Pancreas (tissue), 10 donors: Measurements from ENCODE around the gene C16orf46. TPM values are rescaled to one million over a fixed set of nuclear protein-coding genes. Genes with fewer than 3 reads are reported as not detected.

Source experiments
- ATAC-seq, 4 donors: fragments of 200-7000 bp; cut with Tn5 transposase; one replicate each; pipeline versions ENCODE4 v1.8.0 to v1.9.1; 2020; ENCODE audit warnings: mild to moderate bottlenecking in 4 of 4, moderate library complexity in 4 of 4
- DNase-seq, 6 donors: peaks; one replicate each; pipeline ENCODE4 v3.0.0-alpha.2; 2020
- FAIRE-seq: peaks from 2 replicates; lab custom pipeline; 2012; peaks lifted over from hg19 to GRCh38; lab: Jason Lieb, UNC
- H3K27ac ChIP-seq, 4 donors: fragments of 200-600 bp; sonication (generic); 1 replicate in 3 of 4; 2 replicates in 1 of 4; pipeline versions ENCODE4 v1.5.0 to v1.8.0; 2020
- H3K27me3 ChIP-seq, 4 donors: fragments of 200-600 bp; one replicate each; pipeline ENCODE4 v1.8.0; 2021
- H3K36me3 ChIP-seq, 3 donors: fragments of 200-600 bp; sonication (generic) in 1 of 3; one replicate each; pipeline versions ENCODE4 v1.5.0 to v1.8.0; 2020 to 2021
- H3K4me1 ChIP-seq, 3 donors: fragments of 200-600 bp; one replicate each; pipeline ENCODE4 v1.8.0; 2021
- H3K4me3 ChIP-seq, 4 donors: fragments of 200-600 bp; sonication (generic) in 2 of 4; one replicate each; pipeline versions ENCODE4 v1.5.0 to v1.8.0; 2020 to 2021
- H3K9me3 ChIP-seq, 4 donors: fragments of 200-600 bp; one replicate each; pipeline ENCODE4 v1.8.0; 2021
- CTCF ChIP-seq, 4 donors: fragments of 200-600 bp; sonication (generic) in 3 of 4; IDR thresholded peaks; one replicate each; pipeline versions ENCODE4 v1.5.0 to v1.8.0; 2021; ENCODE audit warnings: antibody characterized with exemption in 4 of 4
- WGBS, 2 donors: extraction: QIAGEN DNeasy Blood & Tissue Kit; methylation state at CpG; one replicate each; pipeline ENCODE4 v1.1.7; 2013; 5-methylcytosine and 5-hydroxymethylcytosine counted together
- intact Hi-C, 3 donors: fragments of 100-400 bp; cut with DNase I; formaldehyde crosslinking; loops; one replicate each; pipeline versions ENCODE4 v1.11.1 to v1.14.2; 2022
- polyA plus RNA-seq, 2 donors: library from polyadenylated mRNA; stranded (reverse); fragments of 200-250 nt; gene quantifications; one replicate each; pipeline ENCODE4 v1.2.3, GENCODE V29; 2013
- total RNA-seq, 6 donors: library from RNA; stranded (reverse); fragmentation: NEBNext Ultra II Directional in 4 of 6; extraction: Animal tissue kit (Norgen Biotek cat#: 25700) in 4 of 6; gene quantifications; one replicate each; pipeline versions ENCODE4 v1.2.1 to v1.2.4, GENCODE V29; 2021 to 2023
- donor health status: healthy with polysubstance abuse.
- donor health status: DM: no; HTN: no; CAD: no; lungs with moderate emphysema.
- donor health status: DM: no; HTN: no; CAD: no.
- donor health status: control.
- donor health status: control.
- donor health status: Bipolar disorder and iron deficiency.
- donor health status: DM: yes; HTN: yes; CAD: no.
- donor health status: DM: no; HTN: no; CAD: no.
- donor health status: DM: no; HTN: no; CAD: no.
- donor health status: DM: yes; HTN: yes; CAD: no.

C16orf46 gene
- total and polyA plus RNA-seq, 8 donors = 0.08 to 1.4 (median 0.79) TPM; not detected in 1

- H3K27ac ChIP-seq = no peak overlapping the region
- no peak for TF ChIP-seq CTCF (IDR thresholded peaks at IDR 0.05)
- no peaks in the 10 kb centered on the region for H3K36me3 ChIP-seq
- no peak for ATAC-seq
- no peak overlapping the region for H3K4me3 ChIP-seq
- H3K9me3 ChIP-seq = no peaks in the 10 kb centered on the region
- WGBS, 2 donors = 81 to 93% methylated on average over 11 of the region's 11 CpGs
- no peak for FAIRE-seq
- no peak for DNase-seq
- no peaks in the 10 kb centered on the region for H3K27me3 ChIP-seq
- H3K4me1 ChIP-seq = peaks cover 0 to under 1% (median 0%) of the 10 kb centered on the region in 3 donors
- intact Hi-C loops = loop anchor here in 1 of 3 donors (10.0 kb wide), 1 partner anchor 105 kb away; no protein-coding TSS in a partner anchor
Observed at GRCh38 chr16:81029930-81030604, 47.0 kb downstream of the C16orf46 start.

- DNase-seq = no peak
- H3K27ac ChIP-seq = no peak overlapping the region
- no peaks in the 10 kb centered on the region for H3K36me3 ChIP-seq
- no peaks in the 10 kb centered on the region for H3K9me3 ChIP-seq
- WGBS, 2 donors = 83 to 91% methylated on average over 4 of the region's 4 CpGs
- FAIRE-seq = no peak
- no peaks in the 10 kb centered on the region for H3K4me1 ChIP-seq
- intact Hi-C loops = no loop called here
- no peak for TF ChIP-seq CTCF (IDR thresholded peaks at IDR 0.05)
- H3K27me3 ChIP-seq = no peaks in the 10 kb centered on the region
- no peak overlapping the region for H3K4me3 ChIP-seq
- no peak for ATAC-seq
Observed at GRCh38 chr16:81026429-81026828, 50.6 kb downstream of the C16orf46 start.

DNA sequence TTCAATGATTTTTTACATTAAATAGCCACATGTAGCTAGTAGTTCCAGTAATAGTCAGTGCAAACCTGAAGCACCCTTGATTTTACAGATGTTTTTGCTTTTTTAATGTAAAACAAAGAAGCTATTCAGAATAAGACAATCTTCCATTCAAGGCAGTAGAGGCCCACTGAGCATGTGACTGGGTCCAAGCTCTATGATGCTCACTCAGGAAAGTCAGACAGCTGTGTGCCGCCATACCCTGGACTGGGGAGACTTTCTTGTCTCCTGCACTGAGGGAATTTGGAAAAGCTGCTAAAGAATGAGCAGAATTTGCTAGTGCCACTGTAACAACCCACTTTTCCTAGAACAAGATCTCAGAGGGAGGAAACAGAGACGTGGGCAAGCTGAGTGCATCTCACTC, 58.5 kb downstream of the C16orf46 start:
- Histone ChIP-seq H3K4me1 (no peaks in the 10 kb centered on the region), H3K27me3 (no peaks in the 10 kb centered on the region), H3K4me3 (no peak overlapping the region), H3K36me3 (peaks cover 0 to 5% (median 0%) of the 10 kb centered on the region in 3 donors), H3K27ac (no peak overlapping the region), H3K9me3 (no peaks in the 10 kb centered on the region)
- TF ChIP-seq CTCF (IDR thresholded peaks at IDR 0.05) = no peak
- ATAC-seq = no peak
- no peak for FAIRE-seq
- DNase-seq = no peak
- intact Hi-C loops = no loop called here
- WGBS, 2 donors = 94 to 95% methylated on average over 2 of the region's 2 CpGs

DNA sequence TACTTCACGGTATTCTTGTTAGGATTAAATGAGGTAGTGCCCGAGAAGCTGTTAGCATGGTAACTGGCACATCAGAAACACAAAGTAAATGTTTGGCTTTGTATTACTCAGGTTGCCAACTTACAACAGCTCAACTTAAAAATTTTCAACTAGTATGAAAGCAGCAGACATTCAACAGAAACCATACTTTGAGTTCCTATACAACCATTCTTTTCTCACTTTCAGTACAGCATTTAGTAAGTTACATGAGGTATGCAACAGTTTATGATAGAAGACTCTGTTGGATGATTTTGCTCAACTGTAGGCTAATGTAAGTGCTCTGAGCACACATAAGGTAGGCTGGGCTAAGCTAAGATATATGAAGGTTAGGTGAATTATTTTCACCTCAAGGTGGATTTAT, 62.4 kb downstream of the C16orf46 start:
- no peak overlapping the region for H3K4me3 ChIP-seq
- H3K4me1 ChIP-seq = no peaks in the 10 kb centered on the region
- FAIRE-seq (no peak), ATAC-seq (no peak), DNase-seq (no peak)
- WGBS, 2 donors = 71 to 77% methylated on average over 2 of the region's 2 CpGs
- H3K9me3 ChIP-seq = no peaks in the 10 kb centered on the region
- intact Hi-C loops = no loop called here
- H3K27ac ChIP-seq = no peak overlapping the region
- H3K27me3 ChIP-seq = no peaks in the 10 kb centered on the region
- no peak for TF ChIP-seq CTCF (IDR thresholded peaks at IDR 0.05)
- peaks cover 0 to 5% (median 0%) of the 10 kb centered on the region in 3 donors for H3K36me3 ChIP-seq

DNA sequence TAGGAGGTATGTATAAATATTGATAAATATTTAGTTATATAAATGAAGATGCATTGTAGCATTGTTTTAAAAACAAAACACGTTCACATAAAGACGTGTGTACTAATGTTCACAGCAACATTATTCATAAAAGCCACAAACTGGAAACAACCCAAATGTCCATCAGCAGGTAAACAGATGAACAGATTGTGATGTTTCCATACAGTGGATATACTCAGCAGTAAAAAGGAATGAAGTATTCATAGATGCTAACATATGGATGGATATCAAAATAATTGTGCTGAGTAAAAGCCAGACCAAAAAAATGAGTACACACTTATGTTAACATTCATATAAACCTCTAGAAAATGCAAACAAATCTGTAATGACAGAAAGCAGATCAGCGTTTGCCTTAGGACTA, 64.1 kb downstream of the C16orf46 start:
- no peak overlapping the region for H3K4me3 ChIP-seq
- no peaks in the 10 kb centered on the region for H3K27me3 ChIP-seq
- no peaks in the 10 kb centered on the region for H3K4me1 ChIP-seq
- no peak overlapping the region for H3K27ac ChIP-seq
- no peak for DNase-seq
- intact Hi-C loops = no loop called here
- TF ChIP-seq CTCF (IDR thresholded peaks at IDR 0.05) = no peak
- H3K9me3 ChIP-seq = no peaks in the 10 kb centered on the region
- FAIRE-seq = no peak
- no peak for ATAC-seq
- peaks cover 0 to 5% (median 0%) of the 10 kb centered on the region in 3 donors for H3K36me3 ChIP-seq
- 92 to 93% methylated on average over 3 of the region's 3 CpGs for WGBS, 2 donors
